PC-9 (cell line): ENCODE data around the gene C11orf58.

Source experiments
- CTCF ChIP-seq: fragments of 200-600 bp; sonication (generic); conservative IDR thresholded peaks from 2 replicates; pipeline ENCODE4 v1.6.1; 2017; ENCODE audit warnings: mixed run types, antibody characterized with exemption, mild to moderate bottlenecking, moderate library complexity
- EZH2 ChIP-seq: fragments of 200-600 bp; sonication (generic); IDR thresholded peaks from 2 replicates; pipeline ENCODE4 v1.8.0; 2017; ENCODE audit warnings: antibody characterized with exemption, low read depth

- TF ChIP-seq CTCF: no peak
- TF ChIP-seq EZH2: no peak
Observed at GRCh38 chr11:16801288-16801980, 63.0 kb downstream of the C11orf58 start.
